Stimulated activated CD4-positive, alpha-beta T cell treated with anti-CD3 and anti-CD28 coated beads, Interleukin-4, amount 100 ng/mL, for 24 hours (primary cell): ENCODE results near the gene GLIPR1.
A peak's percentile ranks its signal among the peaks of the same experiment; 100 is the strongest.
"Not testable (repeated sequence)": the region's sequence is repeated elsewhere in the genome, so short reads cannot be mapped to it uniquely, and the experiment has no call there.

ENCODE experiments used
- DNase-seq: peaks from one replicate; pipeline ENCODE4 v3.0.0-alpha.2; 2020

Gene GLIPR1

GRCh38 chr12:75522124-75522523, 41.6 kb downstream of the GLIPR1 start:
- DNase-seq = not testable (repeated sequence)

DNA sequence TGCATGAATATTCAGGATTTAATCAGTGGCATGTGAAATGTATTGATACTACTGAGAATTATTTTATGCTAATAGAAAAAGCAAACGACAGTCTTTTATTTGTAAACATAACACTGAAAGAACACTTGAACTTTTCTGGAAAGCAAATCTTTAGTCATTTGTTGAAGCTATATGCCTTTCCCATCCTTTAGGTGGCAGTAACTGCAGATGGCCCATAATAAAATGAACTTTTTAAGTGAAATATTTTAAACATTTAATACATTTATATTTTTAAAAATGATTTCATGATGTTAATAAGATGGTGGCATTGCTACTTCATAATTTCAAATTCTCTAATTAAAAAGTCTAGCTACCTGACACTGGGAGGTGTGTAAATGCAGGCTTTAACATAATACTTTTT, 44.7 kb downstream of the GLIPR1 start:
- DNase-seq = no peak

- peak; percentile 14 for DNase-seq
Measured at GRCh38 chr12:75526655-75527511, 46.3 kb downstream of the GLIPR1 start.

- DNase-seq = no peak
Measured at GRCh38 chr12:75528272-75528671, 47.7 kb downstream of the GLIPR1 start.

DNA sequence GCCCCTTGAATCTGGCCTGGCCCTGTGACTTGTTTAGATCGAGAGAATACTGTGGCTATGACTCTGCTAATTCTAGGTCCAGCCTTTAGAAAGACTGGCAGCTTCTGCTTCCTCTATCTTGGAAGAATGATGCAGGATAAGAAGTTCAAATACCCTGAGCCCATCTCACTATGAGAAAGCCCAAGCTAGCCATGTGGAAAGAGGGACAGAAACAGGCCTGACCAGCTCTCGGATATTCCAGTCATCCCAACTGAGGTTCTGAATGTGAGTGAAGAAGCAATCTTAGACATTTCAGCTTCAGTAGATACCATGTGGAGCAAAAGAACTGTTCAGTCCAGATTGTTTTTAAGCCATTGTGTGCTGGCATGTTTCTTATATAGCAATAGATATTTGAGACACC, 48.1 kb downstream of the GLIPR1 start:
- DNase-seq = no peak

GRCh38 chr12:75529316-75529715, 48.8 kb downstream of the GLIPR1 start:
- DNase-seq = no peak

DNA sequence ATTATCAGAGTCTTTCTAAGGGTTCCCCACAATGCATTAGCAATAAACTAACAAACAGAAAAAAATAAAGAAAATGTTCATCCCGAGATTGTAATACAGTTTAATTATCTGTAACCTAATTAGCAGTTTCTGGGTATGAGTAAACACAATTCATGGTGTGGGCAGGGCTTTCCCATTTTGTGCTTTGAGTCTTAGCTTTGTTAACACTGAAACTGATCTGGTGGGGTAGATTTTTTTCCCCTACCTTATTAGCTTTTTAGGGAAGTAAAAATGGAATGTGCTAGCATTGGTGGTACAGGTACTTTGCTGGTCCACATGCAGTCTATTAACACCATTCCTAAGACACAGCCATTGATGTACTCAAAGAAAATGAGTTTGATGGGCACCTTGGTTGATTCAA, 49.3 kb downstream of the GLIPR1 start:
- DNase-seq = no peak

DNA sequence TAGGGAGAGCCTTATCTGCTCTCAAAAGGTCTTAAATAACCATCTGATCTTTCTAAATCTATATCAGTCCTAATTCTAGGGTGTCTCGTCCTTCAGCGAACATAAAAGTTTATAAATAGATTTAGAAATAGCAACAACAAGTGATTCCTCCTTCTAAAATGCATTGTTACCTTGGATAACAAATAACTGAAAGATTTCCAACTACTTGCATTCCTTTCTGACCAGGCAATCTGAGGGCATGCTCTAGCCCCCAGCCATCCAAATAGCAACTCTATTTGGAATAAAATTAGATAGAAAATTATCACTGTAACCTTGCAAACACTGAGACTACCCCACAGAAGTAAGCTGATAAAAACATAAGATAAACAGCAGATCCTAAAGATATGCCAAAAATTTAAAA, 52.7 kb downstream of the GLIPR1 start:
- DNase-seq = no peak

GRCh38 chr12:75539889-75540288, 59.3 kb downstream of the GLIPR1 start:
- no peak for DNase-seq

GRCh38 chr12:75542942-75543341, 62.4 kb downstream of the GLIPR1 start:
- no peak for DNase-seq

DNA sequence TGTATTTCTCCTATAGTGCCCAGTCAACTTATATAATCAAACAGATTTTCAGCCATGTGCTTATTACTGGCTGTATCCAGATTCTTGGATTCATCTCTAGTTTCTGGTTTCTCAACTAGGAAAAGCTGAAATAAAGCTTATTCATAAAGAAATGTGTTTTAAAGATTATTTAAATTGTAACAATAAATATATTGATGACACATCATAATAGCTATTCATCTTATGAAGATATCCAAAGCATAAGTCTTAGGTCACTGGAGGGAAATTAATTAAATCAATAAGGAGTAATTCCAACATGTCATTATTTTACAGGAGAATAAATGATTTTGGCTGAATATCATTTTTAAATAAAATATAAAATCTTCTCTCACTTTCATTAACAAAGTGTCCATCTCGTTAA, 63.0 kb downstream of the GLIPR1 start:
- DNase-seq = no peak

GRCh38 chr12:75545636-75546035, 65.1 kb downstream of the GLIPR1 start:
- DNase-seq = no peak

GRCh38 chr12:75548879-75549278, 68.3 kb downstream of the GLIPR1 start:
- DNase-seq = no peak

DNA sequence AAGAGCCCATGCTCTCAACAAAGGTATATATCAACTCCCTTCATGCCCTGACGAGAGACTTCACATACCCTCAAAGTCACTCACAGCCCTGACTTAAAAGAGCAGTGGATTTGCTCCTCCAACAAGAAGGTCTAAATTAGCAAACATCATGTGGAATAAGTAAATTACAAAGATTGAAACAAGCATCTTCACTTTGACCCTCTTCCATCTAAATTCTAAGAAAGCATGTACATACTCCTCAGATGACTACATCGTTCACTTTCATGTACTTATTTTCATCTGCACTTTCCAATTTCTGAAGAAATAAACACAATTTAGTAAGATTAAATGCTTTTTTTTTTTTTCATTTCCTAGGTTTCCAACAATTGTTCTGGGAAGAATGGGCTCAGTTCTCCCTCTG, 69.4 kb downstream of the GLIPR1 start:
- no peak for DNase-seq

- no peak for DNase-seq
Measured at GRCh38 chr12:75550401-75551240, 70.1 kb downstream of the GLIPR1 start.

DNA sequence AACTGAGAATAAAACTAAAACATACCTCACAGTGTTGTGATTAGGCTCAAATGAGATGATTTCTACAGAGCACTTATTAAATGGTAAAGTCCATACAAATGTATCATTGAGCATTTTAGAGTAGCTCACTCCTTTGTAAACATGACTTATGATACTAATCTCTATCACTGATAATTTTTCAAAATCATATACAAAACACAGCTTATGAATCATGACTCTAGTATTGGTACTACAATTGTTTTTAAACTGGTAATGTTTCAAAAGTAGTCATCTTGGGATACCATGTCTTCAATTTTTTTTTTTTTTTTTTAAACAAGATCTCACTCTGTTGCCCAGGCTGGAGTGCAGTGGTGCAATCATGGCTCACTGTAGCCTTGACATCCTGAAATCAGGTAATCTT, 70.9 kb downstream of the GLIPR1 start:
- DNase-seq = no peak

GRCh38 chr12:75553398-75553797, 72.8 kb downstream of the GLIPR1 start:
- DNase-seq = no peak
